22Rv1 (cell line): ENCODE results near the gene ATE1.

ENCODE experiments used
- CTCF ChIP-seq: fragments of 450-650 bp; IDR thresholded peaks from 2 replicates; pipeline ENCODE4 v1.5.1; 2017; ENCODE audit warnings: mild to moderate bottlenecking
- ZFX ChIP-seq: fragments of 450-650 bp; IDR thresholded peaks from 2 replicates; pipeline ENCODE4 v1.6.1; 2017; ENCODE audit warnings: antibody characterized with exemption, borderline replicate concordance

- TF ChIP-seq CTCF (no peak), ZFX (no peak)
These were observed 84.5 kb downstream of the ATE1 start for GRCh38 chr10:121843379-121843778.
